Fibroblast of lung (primary cell): Measurements from ENCODE around the gene TACC2.

ENCODE experiments used
- EZH2 ChIP-seq: IDR thresholded peaks from 2 replicates; pipeline ENCODE4 v1.5.1; 2012; ENCODE audit warnings: low read length, control low read depth, mild to moderate bottlenecking; ENCODE audit errors: missing control alignments
- TF ChIP-seq, protein P1 (sequence below), 2 donors: IDR thresholded peaks in 1 of 2; conservative IDR thresholded peaks in 1 of 2; 1 replicate in 1 of 2; 2 replicates in 1 of 2; pipeline ENCODE4 v1.5.1; 2011 to 2012; ENCODE audit warnings: low read length in 2 of 2, control low read depth in 1 of 2, inconsistent platforms in 1 of 2, low read depth in 1 of 2, mild to moderate bottlenecking in 1 of 2

DNA sequence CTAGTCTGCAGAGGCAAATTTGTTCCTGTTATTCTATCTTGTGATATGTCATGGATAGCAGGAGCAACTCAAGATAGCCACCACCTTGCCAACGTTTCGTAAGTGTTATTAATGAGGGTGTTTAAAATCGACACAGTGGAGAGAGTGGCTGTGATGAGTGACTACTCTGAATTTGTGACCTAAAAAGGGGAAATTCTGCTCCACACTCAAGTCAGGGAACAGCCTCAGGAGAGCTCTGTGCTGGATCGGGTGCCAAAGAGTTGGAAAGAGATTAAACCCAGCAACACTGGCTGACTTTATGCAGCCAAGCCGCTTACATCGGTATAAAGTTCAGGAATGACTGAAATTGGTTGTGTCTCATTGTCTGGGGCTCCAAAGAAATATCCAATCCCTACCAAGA lies 9.5 kb downstream of the TACC2 start:
- TF ChIP-seq, protein P1, sequence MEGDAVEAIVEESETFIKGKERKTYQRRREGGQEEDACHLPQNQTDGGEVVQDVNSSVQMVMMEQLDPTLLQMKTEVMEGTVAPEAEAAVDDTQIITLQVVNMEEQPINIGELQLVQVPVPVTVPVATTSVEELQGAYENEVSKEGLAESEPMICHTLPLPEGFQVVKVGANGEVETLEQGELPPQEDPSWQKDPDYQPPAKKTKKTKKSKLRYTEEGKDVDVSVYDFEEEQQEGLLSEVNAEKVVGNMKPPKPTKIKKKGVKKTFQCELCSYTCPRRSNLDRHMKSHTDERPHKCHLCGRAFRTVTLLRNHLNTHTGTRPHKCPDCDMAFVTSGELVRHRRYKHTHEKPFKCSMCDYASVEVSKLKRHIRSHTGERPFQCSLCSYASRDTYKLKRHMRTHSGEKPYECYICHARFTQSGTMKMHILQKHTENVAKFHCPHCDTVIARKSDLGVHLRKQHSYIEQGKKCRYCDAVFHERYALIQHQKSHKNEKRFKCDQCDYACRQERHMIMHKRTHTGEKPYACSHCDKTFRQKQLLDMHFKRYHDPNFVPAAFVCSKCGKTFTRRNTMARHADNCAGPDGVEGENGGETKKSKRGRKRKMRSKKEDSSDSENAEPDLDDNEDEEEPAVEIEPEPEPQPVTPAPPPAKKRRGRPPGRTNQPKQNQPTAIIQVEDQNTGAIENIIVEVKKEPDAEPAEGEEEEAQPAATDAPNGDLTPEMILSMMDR (conservative IDR thresholded peaks at IDR 0.05 in 1 of 2, IDR thresholded peaks at IDR 0.05 in 1 of 2; ENCODE audit: low read depth in 1 of 2, low read length in 2 of 2), result no peak
- no peak for TF ChIP-seq EZH2
